Stimulated activated CD8-positive, alpha-beta memory T cell treated with anti-CD3 and anti-CD28 coated beads, Interleukin-15, amount 100 ng/mL, for 24 hours (primary cell): Measurements from ENCODE around the gene USP2.
"Not testable (repeated sequence)": the region's sequence is repeated elsewhere in the genome, so short reads cannot be mapped to it uniquely, and the experiment has no call there.

ENCODE experiments used
- DNase-seq: peaks from one replicate; pipeline ENCODE4 v3.0.0-alpha.2; 2020; ENCODE audit warnings: low read depth

Gene USP2

GRCh38 chr11:119414321-119414720, 32.8 kb upstream of the USP2 start:
- no peak for DNase-seq

- DNase-seq: no peak
Measured at GRCh38 chr11:119412072-119412471, 30.6 kb upstream of the USP2 start.

GRCh38 chr11:119410501-119410900, 29.0 kb upstream of the USP2 start:
- DNase-seq: no peak

GRCh38 chr11:119409731-119410130, 28.2 kb upstream of the USP2 start:
- DNase-seq: no peak

GRCh38 chr11:119406005-119406404, 24.5 kb upstream of the USP2 start:
- no peak for DNase-seq

GRCh38 chr11:119405448-119405847, 24.0 kb upstream of the USP2 start:
- not testable (repeated sequence) for DNase-seq

- DNase-seq: no peak
Measured at GRCh38 chr11:119404872-119405271, 23.4 kb upstream of the USP2 start.

- DNase-seq: no peak
Measured at GRCh38 chr11:119403021-119403420, 21.5 kb upstream of the USP2 start.

- DNase-seq: no peak
Measured at GRCh38 chr11:119402470-119402869, 21.0 kb upstream of the USP2 start.

- no peak for DNase-seq
Measured at GRCh38 chr11:119400860-119401259, 19.4 kb upstream of the USP2 start.

GRCh38 chr11:119397740-119398139, 16.2 kb upstream of the USP2 start:
- DNase-seq: no peak

GRCh38 chr11:119396835-119397234, 15.3 kb upstream of the USP2 start:
- no peak for DNase-seq

GRCh38 chr11:119391275-119391674, 9.8 kb upstream of the USP2 start:
- DNase-seq: no peak

GRCh38 chr11:119389611-119390254, 8.2 kb upstream of the USP2 start:
- DNase-seq: no peak

GRCh38 chr11:119388103-119388502, 6.6 kb upstream of the USP2 start:
- DNase-seq: no peak

GRCh38 chr11:119384332-119384731, 2.8 kb upstream of the USP2 start:
- no peak for DNase-seq

GRCh38 chr11:119382513-119382912, 1.0 kb upstream of the USP2 start:
- not testable (repeated sequence) for DNase-seq

- no peak for DNase-seq
Measured at GRCh38 chr11:119382101-119382500, 611 bp upstream of the USP2 start.

- DNase-seq: no peak
Measured at GRCh38 chr11:119380827-119381180, 686 bp downstream of the USP2 start.

- no peak for DNase-seq
Measured at GRCh38 chr11:119380160-119380826, 1.2 kb downstream of the USP2 start.

- no peak for DNase-seq
Measured at GRCh38 chr11:119378851-119379465, 2.5 kb downstream of the USP2 start.

GRCh38 chr11:119377961-119378667, 3.4 kb downstream of the USP2 start:
- DNase-seq: no peak
